K562 (cell line): ENCODE results near the gene DLGAP3. TPM values are rescaled to one million over a fixed set of nuclear protein-coding genes. Genes with fewer than 3 reads are reported as not detected.

Experiments used
- BHLHE40 ChIP-seq: IDR thresholded peaks from 2 replicates; pipeline ENCODE4 v1.6.1; 2011; ENCODE audit warnings: low read length, improper control_type of control experiment
- CEBPZ ChIP-seq: fragments of 150-350 bp; IDR thresholded peaks from 2 replicates; pipeline ENCODE4 v1.6.1; 2014; ENCODE audit warnings: low read depth, mild to moderate bottlenecking, low read length, borderline replicate concordance
- DNMT1 ChIP-seq: fragments of 450-650 bp; IDR thresholded peaks from 2 replicates; pipeline ENCODE4 v1.6.1; 2016; ENCODE audit warnings: antibody characterized with exemption, mild to moderate bottlenecking
- MED1 ChIP-seq: sonication (generic); formaldehyde crosslinking; IDR thresholded peaks from 2 replicates; pipeline ENCODE4 v1.8.1; 2023; ENCODE audit warnings: missing genetic modification reagents, borderline replicate concordance
- RERE ChIP-seq: sonication (generic); formaldehyde crosslinking; IDR thresholded peaks from 2 replicates; pipeline ENCODE4 v1.8.0; 2023; ENCODE audit warnings: missing genetic modification reagents, mild to moderate bottlenecking, borderline replicate concordance
- SMARCA5 ChIP-seq: fragments of 450-650 bp; IDR thresholded peaks from 2 replicates; pipeline ENCODE4 v1.6.1; 2016
- TAL1 ChIP-seq: fragments of 450-650 bp; IDR thresholded peaks from 2 replicates; pipeline ENCODE4 v1.6.1; 2016; ENCODE audit warnings: mild to moderate bottlenecking
- ZNF175 ChIP-seq: fragments of 200-800 bp; sonication (Bioruptor generic); IDR thresholded peaks from 2 replicates; pipeline ENCODE4 v1.6.1; 2016; ENCODE audit warnings: low read depth, mild to moderate bottlenecking, missing genetic modification characterization, missing compliant biosample characterization
- ZNF217 ChIP-seq: sonication (generic); formaldehyde crosslinking; IDR thresholded peaks from 2 replicates; pipeline ENCODE4 v1.8.0; 2022; ENCODE audit warnings: mild to moderate bottlenecking, missing genetic modification reagents
- ZNF586 ChIP-seq: fragments of 450-650 bp; formaldehyde crosslinking; conservative IDR thresholded peaks from 2 replicates; pipeline ENCODE4 v1.4.0; 2020; ENCODE audit warnings: mild to moderate bottlenecking, moderate library complexity
- polyA plus RNA-seq, 8 experiments: library from polyadenylated mRNA; depleted of rRNA in 4 of 8; stranded (reverse) in 5 of 8; unstranded in 3 of 8; fragments of >200 nt; fragmentation: Nextera tagmentation in 2 of 8; fragmentation: Illumina TruSeq in 1 of 8; extraction: Ambion mirVana in 2 of 8; extraction: Trizol in 1 of 8; gene quantifications; 2 replicates each; pipeline versions ENCODE4 v1.2.1 to v1.2.3, GENCODE V29; 2011 to 2014; ENCODE audit warnings: inconsistent platforms in 1 of 8, missing spikeins in 1 of 8
- total RNA-seq, 7 experiments: library from RNA; depleted of rRNA in 6 of 7; stranded (reverse); fragments of >200 nt in 6 of 7; fragmentation: Illumina TruSeq in 2 of 7; extraction: Trizol in 2 of 7; gene quantifications; 2 replicates each; pipeline versions ENCODE4 v1.2.1 to v1.2.3, GENCODE V29; 2011 to 2021; ENCODE audit warnings: low replicate concordance in 1 of 7
- TF ChIP-seq, protein P1 (sequence below): fragments of 250-450 bp; sonication (Bioruptor Pico); IDR thresholded peaks from 2 replicates; pipeline ENCODE4 v1.4.0; 2020; ENCODE audit warnings: mild to moderate bottlenecking, moderate library complexity, borderline replicate concordance
- TF ChIP-seq, protein P2 (sequence below): fragments of 250-450 bp; sonication (Bioruptor Pico); IDR thresholded peaks from 2 replicates; pipeline ENCODE4 v1.5.0; 2021
- TF ChIP-seq, protein P3 (sequence below): fragments of 450-650 bp; IDR thresholded peaks from 2 replicates; pipeline ENCODE4 v1.6.1; 2016; ENCODE audit warnings: low read depth, mild to moderate bottlenecking, moderate library complexity

Gene DLGAP3
- total and polyA plus RNA-seq, 9 of the 15 experiments (the other 6 are each of a cell fraction or from before 2014, with no cell fraction given) = 0.01 to 0.16 (median 0.07) TPM; not detected in 6

GRCh38 chr1:34859446-34860200 lies 69.8 kb downstream of the DLGAP3 start, which contains the start of gene SMIM12 (continued):
- TF ChIP-seq, protein P1, sequence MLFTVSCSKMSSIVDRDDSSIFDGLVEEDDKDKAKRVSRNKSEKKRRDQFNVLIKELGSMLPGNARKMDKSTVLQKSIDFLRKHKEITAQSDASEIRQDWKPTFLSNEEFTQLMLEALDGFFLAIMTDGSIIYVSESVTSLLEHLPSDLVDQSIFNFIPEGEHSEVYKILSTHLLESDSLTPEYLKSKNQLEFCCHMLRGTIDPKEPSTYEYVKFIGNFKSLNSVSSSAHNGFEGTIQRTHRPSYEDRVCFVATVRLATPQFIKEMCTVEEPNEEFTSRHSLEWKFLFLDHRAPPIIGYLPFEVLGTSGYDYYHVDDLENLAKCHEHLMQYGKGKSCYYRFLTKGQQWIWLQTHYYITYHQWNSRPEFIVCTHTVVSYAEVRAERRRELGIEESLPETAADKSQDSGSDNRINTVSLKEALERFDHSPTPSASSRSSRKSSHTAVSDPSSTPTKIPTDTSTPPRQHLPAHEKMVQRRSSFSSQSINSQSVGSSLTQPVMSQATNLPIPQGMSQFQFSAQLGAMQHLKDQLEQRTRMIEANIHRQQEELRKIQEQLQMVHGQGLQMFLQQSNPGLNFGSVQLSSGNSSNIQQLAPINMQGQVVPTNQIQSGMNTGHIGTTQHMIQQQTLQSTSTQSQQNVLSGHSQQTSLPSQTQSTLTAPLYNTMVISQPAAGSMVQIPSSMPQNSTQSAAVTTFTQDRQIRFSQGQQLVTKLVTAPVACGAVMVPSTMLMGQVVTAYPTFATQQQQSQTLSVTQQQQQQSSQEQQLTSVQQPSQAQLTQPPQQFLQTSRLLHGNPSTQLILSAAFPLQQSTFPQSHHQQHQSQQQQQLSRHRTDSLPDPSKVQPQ = no peak
- no peak for TF ChIP-seq ZNF586
- TF ChIP-seq BHLHE40 = peak; percentile 80
- no peak for TF ChIP-seq ZNF175 (CRISPR knock-in tag)
- no peak for TF ChIP-seq TAL1
- no peak for TF ChIP-seq SMARCA5
- TF ChIP-seq, protein P2, sequence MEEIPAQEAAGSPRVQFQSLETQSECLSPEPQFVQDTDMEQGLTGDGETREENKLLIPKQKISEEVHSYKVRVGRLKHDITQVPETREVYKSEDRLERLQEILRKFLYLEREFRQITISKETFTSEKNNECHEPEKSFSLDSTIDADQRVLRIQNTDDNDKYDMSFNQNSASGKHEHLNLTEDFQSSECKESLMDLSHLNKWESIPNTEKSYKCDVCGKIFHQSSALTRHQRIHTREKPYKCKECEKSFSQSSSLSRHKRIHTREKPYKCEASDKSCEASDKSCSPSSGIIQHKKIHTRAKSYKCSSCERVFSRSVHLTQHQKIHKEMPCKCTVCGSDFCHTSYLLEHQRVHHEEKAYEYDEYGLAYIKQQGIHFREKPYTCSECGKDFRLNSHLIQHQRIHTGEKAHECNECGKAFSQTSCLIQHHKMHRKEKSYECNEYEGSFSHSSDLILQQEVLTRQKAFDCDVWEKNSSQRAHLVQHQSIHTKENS (CRISPR knock-in tag) = no peak
- TF ChIP-seq, protein P3, sequence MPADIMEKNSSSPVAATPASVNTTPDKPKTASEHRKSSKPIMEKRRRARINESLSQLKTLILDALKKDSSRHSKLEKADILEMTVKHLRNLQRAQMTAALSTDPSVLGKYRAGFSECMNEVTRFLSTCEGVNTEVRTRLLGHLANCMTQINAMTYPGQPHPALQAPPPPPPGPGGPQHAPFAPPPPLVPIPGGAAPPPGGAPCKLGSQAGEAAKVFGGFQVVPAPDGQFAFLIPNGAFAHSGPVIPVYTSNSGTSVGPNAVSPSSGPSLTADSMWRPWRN = 0 out of 2 replicates have a peak, but pooled peaks have one; percentile 31
- TF ChIP-seq RERE (CRISPR knock-in tag) = no peak
- no peak for TF ChIP-seq ZNF217
- no peak for TF ChIP-seq CEBPZ
- TF ChIP-seq MED1 (CRISPR knock-in tag) = no peak
- no peak for TF ChIP-seq DNMT1
